BLaER1 treated with 17β-estradiol and CSF1 and Interleukin-3, amounts not matched to agents 10 nM and 100 nM (cell line): Measurements from ENCODE around the gene PLS3.

Experiments
- H3K27ac ChIP-seq, 11 experiments: shearing (Covaris generic); formaldehyde crosslinking; 2 replicates each; pipeline ENCODE4 v1.8.1; 2022
- H3K27me3 ChIP-seq, 11 experiments: shearing (Covaris generic); formaldehyde crosslinking; 2 replicates each; pipeline ENCODE4 v1.8.1; 2022
- H3K36me3 ChIP-seq, 11 experiments: shearing (Covaris generic); formaldehyde crosslinking; 2 replicates each; pipeline ENCODE4 v1.8.1; 2022
- H3K4me1 ChIP-seq, 10 experiments: shearing (Covaris generic); formaldehyde crosslinking; 2 replicates each; pipeline ENCODE4 v1.8.1; 2022
- H3K4me2 ChIP-seq, 11 experiments: shearing (Covaris generic); formaldehyde crosslinking; 2 replicates each; pipeline ENCODE4 v1.8.1; 2022
- H3K4me3 ChIP-seq, 10 experiments: shearing (Covaris generic); formaldehyde crosslinking; 2 replicates each; pipeline ENCODE4 v1.8.1; 2022
- H3K9ac ChIP-seq, 11 experiments: shearing (Covaris generic); formaldehyde crosslinking; 2 replicates each; pipeline ENCODE4 v1.8.1; 2022
- H3K9me3 ChIP-seq, 11 experiments: shearing (Covaris generic); formaldehyde crosslinking; replicated peaks in 1 of 11; 2 replicates each; pipeline ENCODE4 v1.8.1; 2022
- H4K20me1 ChIP-seq, 11 experiments: shearing (Covaris generic); formaldehyde crosslinking; 2 replicates each; pipeline ENCODE4 v1.8.1; 2022
- Cebpa-rat ChIP-seq, 11 experiments: shearing (Covaris generic); IDR thresholded peaks; 2 replicates each; pipeline ENCODE4 v1.8.1; 2022

Gene PLS3

GRCh38 chrX:115649461-115650063 is 88.6 kb downstream of the PLS3 start:
- Histone ChIP-seq H3K9me3 (no peaks in the 10 kb centered on the region), H3K36me3 (peaks cover 0 to 66% (median 33%) of the 10 kb centered on the region in 11 experiments; a peak in 14 of 22 replicates), H3K4me2 (no peak overlapping the region), H3K27me3 (peaks cover 63 to 100% (median 97%) of the 10 kb centered on the region in 11 experiments), H3K9ac (no peak overlapping the region), H3K27ac (no peak overlapping the region), H3K4me3 (no peak overlapping the region), H3K4me1 (peaks cover 0 to 4% (median 0%) of the 10 kb centered on the region in 10 experiments; a peak in 2 of 20 replicates), H4K20me1 (peaks cover 0 to 7% (median 0%) of the 10 kb centered on the region in 11 experiments; a peak in 3 of 22 replicates)
- no peak for TF ChIP-seq Cebpa-rat (IDR thresholded peaks at IDR 0.05)

DNA sequence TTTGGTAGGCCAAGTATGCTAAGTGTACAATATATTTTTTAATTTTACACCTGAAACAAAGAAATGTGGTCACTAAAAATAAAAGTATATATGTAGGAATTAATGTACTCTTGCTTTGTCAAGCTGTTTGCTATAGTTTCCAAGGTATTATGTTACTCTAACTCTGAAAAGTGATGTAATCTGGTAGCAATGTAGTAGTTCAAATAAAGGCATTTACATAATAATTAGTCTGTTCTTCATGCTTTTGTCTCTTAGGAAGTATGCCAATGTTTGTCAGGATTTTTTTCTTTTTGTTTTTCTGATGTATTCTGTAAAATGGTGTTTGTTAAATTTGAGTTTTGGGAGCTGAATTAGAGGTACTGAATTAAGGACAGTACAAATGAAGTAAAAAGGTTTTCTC is 89.5 kb downstream of the PLS3 start:
- Histone ChIP-seq H3K4me3 (no peak overlapping the region), H3K4me2 (no peak overlapping the region), H3K9me3 (no peaks in the 10 kb centered on the region), H3K27me3 (peaks cover 65 to 100% (median 97%) of the 10 kb centered on the region in 11 experiments), H3K4me1 (peaks cover 0 to 4% (median 0%) of the 10 kb centered on the region in 10 experiments; a peak in 2 of 20 replicates), H4K20me1 (peaks cover 0 to 7% (median 0%) of the 10 kb centered on the region in 11 experiments; a peak in 3 of 22 replicates), H3K36me3 (peaks cover 0 to 57% (median 33%) of the 10 kb centered on the region in 11 experiments; a peak in 14 of 22 replicates), H3K9ac (no peak overlapping the region), H3K27ac (no peak overlapping the region)
- TF ChIP-seq Cebpa-rat (IDR thresholded peaks at IDR 0.05) = no peak

- H3K27me3 ChIP-seq = peaks cover 65 to 100% (median 97%) of the 10 kb centered on the region in 11 experiments
- H3K4me2 ChIP-seq = no peak overlapping the region
- H3K36me3 ChIP-seq = peaks cover 0 to 52% (median 33%) of the 10 kb centered on the region in 11 experiments; a peak in 14 of 22 replicates
- H3K9ac ChIP-seq = no peak overlapping the region
- TF ChIP-seq Cebpa-rat (IDR thresholded peaks at IDR 0.05) = no peak
- peaks cover 0 to 7% (median 0%) of the 10 kb centered on the region in 11 experiments; a peak in 3 of 22 replicates for H4K20me1 ChIP-seq
- no peak overlapping the region for H3K27ac ChIP-seq
- H3K4me3 ChIP-seq = no peak overlapping the region
- peaks cover 0 to 4% (median 0%) of the 10 kb centered on the region in 10 experiments; a peak in 2 of 20 replicates for H3K4me1 ChIP-seq
- H3K9me3 ChIP-seq = no peaks in the 10 kb centered on the region
These were observed 89.9 kb downstream of the PLS3 start for GRCh38 chrX:115650916-115651315.

GRCh38 chrX:115652221-115652620 is 91.2 kb downstream of the PLS3 start:
- Histone ChIP-seq H3K36me3 (peaks cover 0 to 39% (median 27%) of the 10 kb centered on the region in 11 experiments; a peak in 13 of 22 replicates), H3K9ac (no peak overlapping the region), H3K4me3 (no peak overlapping the region), H3K4me2 (no peak overlapping the region), H4K20me1 (peaks cover 0 to 7% (median 0%) of the 10 kb centered on the region in 11 experiments; a peak in 3 of 22 replicates), H3K4me1 (peaks cover 0 to 1% (median 0%) of the 10 kb centered on the region in 10 experiments; a peak in 1 of 20 replicates), H3K27me3 (peaks cover 65 to 100% (median 97%) of the 10 kb centered on the region in 11 experiments), H3K9me3 (no peaks in the 10 kb centered on the region), H3K27ac (no peak overlapping the region)
- peak in 1 of 11 experiments; percentile 8; a peak in 1 of 22 replicates for TF ChIP-seq Cebpa-rat (IDR thresholded peaks at IDR 0.05)

DNA sequence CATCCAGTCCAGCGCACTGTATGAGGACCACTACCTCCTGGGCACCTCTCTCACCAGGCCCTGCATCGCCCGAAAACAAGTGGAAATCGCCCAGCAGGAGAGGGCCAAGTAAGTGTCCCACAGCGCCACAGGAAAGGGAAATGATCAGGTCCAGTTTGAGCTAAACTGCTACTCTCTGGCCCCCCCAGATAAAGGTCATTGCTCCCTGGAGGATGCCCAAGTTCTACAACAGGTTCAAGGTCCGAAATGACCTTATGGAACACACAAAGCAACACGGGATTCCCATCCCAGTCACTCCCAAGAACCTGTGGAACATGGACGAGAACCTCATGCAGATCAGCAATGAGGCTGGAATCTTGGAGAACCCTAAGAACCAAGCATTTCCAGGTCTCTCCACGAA is 104.1 kb downstream of the PLS3 start:
- no peak overlapping the region for H3K4me3 ChIP-seq
- peaks cover 5 to 45% (median 32%) of the 10 kb centered on the region in 11 experiments; a peak in 21 of 22 replicates for H3K27me3 ChIP-seq
- no peaks in the 10 kb centered on the region for H4K20me1 ChIP-seq
- H3K9ac ChIP-seq = no peak overlapping the region
- no peak for TF ChIP-seq Cebpa-rat (IDR thresholded peaks at IDR 0.05)
- H3K27ac ChIP-seq = no peak overlapping the region
- peaks cover 0 to 6% (median 0%) of the 10 kb centered on the region in 11 experiments; a peak in 4 of 22 replicates for H3K9me3 ChIP-seq
- no peaks in the 10 kb centered on the region for H3K36me3 ChIP-seq
- no peak overlapping the region for H3K4me2 ChIP-seq
- H3K4me1 ChIP-seq = no peaks in the 10 kb centered on the region

GRCh38 chrX:115679460-115679859 is 118.5 kb downstream of the PLS3 start:
- Histone ChIP-seq H3K4me2 (no peak overlapping the region), H3K27me3 (peaks cover 10 to 66% (median 45%) of the 10 kb centered on the region in 11 experiments), H3K4me3 (no peak overlapping the region), H3K36me3 (no peaks in the 10 kb centered on the region), H3K4me1 (no peaks in the 10 kb centered on the region), H3K27ac (no peak overlapping the region), H3K9me3 (peaks cover 0 to 7% (median 0%) of the 10 kb centered on the region in 11 experiments; a peak in 4 of 22 replicates), H3K9ac (no peak overlapping the region), H4K20me1 (no peaks in the 10 kb centered on the region)
- no peak for TF ChIP-seq Cebpa-rat (IDR thresholded peaks at IDR 0.05)

GRCh38 chrX:115687595-115687994 is 126.6 kb downstream of the PLS3 start:
- no peaks in the 10 kb centered on the region for H3K4me1 ChIP-seq
- H3K27ac ChIP-seq = no peak overlapping the region
- no peaks in the 10 kb centered on the region for H3K9me3 ChIP-seq
- no peaks in the 10 kb centered on the region for H4K20me1 ChIP-seq
- H3K9ac ChIP-seq = no peak overlapping the region
- H3K4me3 ChIP-seq = no peak overlapping the region
- TF ChIP-seq Cebpa-rat (IDR thresholded peaks at IDR 0.05) = no peak
- peaks cover 21 to 79% (median 53%) of the 10 kb centered on the region in 11 experiments for H3K27me3 ChIP-seq
- no peaks in the 10 kb centered on the region for H3K36me3 ChIP-seq
- H3K4me2 ChIP-seq = no peak overlapping the region

DNA sequence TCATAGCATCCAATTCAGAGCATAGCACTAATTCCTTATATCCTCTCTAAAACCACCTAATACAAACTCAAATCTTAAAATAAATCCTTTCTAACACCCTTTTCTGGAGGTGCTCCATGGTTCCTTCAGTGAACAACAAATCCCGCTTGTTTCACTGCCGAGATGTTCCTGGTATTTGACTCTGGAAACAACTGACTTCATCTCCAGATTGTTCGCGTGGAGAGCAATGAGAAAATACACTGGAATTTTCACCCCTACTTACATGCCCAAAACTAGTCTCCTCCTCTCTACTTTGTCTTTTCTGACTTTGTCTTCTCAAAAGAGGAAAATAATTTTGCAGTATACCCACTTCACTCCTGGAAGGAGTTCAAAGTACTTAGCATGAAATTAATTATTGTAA is 129.0 kb downstream of the PLS3 start:
- H3K27ac ChIP-seq = peak overlapping the region in 1 of 11 experiments; percentile 20; a peak in 1 of 22 replicates
- H3K9me3 ChIP-seq = no peaks in the 10 kb centered on the region
- H3K9ac ChIP-seq = no peak overlapping the region
- no peaks in the 10 kb centered on the region for H3K36me3 ChIP-seq
- no peaks in the 10 kb centered on the region for H3K4me1 ChIP-seq
- H4K20me1 ChIP-seq = no peaks in the 10 kb centered on the region
- TF ChIP-seq Cebpa-rat (IDR thresholded peaks at IDR 0.05) = no peak
- H3K4me3 ChIP-seq = no peak overlapping the region
- H3K27me3 ChIP-seq = peaks cover 43 to 95% (median 77%) of the 10 kb centered on the region in 11 experiments
- no peak overlapping the region for H3K4me2 ChIP-seq

- Histone ChIP-seq H3K27me3 (peaks cover 50 to 95% (median 84%) of the 10 kb centered on the region in 11 experiments), H3K9me3 (no peaks in the 10 kb centered on the region)
- no peak for TF ChIP-seq Cebpa-rat (IDR thresholded peaks at IDR 0.05)
These were observed 129.7 kb downstream of the PLS3 start for GRCh38 chrX:115690511-115691216.

More at GRCh38 chrX:115690511-115691216, 129.7 kb downstream of the PLS3 start:
- H3K9ac ChIP-seq = no peak overlapping the region
- peak overlapping the region in 1 of 11 experiments; percentile 20; a peak in 1 of 22 replicates for H3K27ac ChIP-seq
- no peak overlapping the region for H3K4me2 ChIP-seq
- H4K20me1 ChIP-seq = no peaks in the 10 kb centered on the region; a peak in 1 of 22 replicates
- no peaks in the 10 kb centered on the region for H3K4me1 ChIP-seq
- no peak overlapping the region for H3K4me3 ChIP-seq
- H3K36me3 ChIP-seq = no peaks in the 10 kb centered on the region
